GM19455 (cell line): ENCODE results near the gene PMPCB.
"Not testable (repeated sequence)": the region's sequence is repeated elsewhere in the genome, so short reads cannot be mapped to it uniquely, and the experiment has no call there.

Source experiments
- ATAC-seq: cut with Tn5 transposase; IDR thresholded peaks from one replicate; pipeline ENCODE4 v1.9.1; 2021; ENCODE audit not compliant: unreplicated experiment

The PMPCB gene

GRCh38 chr7:103296901-103297836, at the start of gene PMPCB:
Gene PMPCB (plus strand): TSS chr7:103297435. CDS start chr7:103297460, 25 bp downstream.
- peak; percentile 94 for ATAC-seq

DNA sequence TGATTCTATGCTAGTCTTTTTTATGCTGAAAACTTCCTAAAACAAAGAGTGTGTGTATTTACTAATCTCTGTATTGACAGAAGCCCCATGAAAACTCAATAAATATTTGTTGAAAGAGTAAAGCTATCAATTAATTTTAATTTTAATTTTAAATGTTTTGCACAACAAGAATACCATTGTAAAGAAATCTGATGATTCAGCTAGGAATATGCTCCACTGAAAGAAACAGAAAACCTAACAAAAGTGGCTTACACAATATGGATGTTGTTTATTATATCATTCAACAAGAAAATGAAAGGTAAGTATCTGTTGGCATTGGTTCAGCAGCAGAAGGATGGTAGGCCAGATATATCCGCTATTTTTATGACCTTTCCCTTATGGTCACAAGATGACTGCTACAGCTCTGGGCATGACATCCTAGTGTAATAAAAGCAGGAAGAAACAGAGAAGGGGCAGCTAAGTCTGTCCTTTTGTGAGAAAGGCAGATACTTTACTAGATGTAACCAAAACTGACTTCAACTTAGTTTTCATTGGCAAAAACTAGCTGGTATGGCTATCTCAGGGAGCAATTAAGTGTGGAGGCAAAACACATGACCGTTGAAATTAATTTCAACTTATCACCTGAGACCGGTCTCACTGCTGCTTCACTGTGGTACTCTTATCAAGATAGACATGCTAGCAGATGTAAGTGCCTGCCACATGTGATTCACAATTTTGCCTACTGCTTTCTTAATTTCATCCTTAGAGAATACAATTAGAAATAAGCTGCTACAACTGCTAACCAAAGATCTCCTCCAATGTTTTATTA, 43.3 kb upstream of the PMPCB start:
- not testable (repeated sequence) for ATAC-seq

DNA sequence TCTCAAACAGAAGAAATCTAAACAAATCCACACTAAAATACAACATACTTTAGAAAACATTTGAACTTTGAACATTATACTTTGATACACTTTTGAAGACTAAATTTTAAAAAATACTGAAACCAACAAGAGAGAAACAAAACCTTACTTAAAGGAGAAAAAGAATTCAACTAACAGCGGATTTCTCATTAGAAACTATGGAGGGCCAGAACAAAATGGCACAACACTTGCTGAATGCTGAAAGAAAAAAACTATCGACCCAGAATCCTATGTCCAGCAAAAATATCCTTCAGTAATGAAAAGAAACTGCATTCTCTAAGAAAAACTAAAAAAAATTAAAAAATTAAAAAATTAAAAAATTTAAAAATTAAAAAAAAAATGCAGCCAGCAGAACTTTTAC, 33.2 kb upstream of the PMPCB start:
- not testable (repeated sequence) for ATAC-seq

DNA sequence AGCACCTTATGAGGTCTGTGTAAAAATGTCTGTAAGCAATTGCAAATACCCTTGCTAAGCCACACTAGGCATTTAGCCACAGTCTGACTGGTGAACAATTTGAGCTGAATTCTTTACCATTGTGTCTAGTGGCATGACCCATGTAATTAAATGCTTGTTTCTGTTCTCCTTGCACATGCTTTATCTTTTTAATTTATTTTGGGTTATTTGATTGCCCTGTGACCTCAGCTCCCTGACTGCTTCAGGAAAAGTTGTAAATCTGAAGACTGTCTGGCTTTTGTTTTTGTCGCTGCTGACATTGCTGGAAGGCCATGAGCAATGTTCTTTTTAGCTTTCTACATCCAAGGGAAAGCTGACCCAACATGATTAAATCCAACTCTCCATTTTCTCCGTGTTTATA, 31.0 kb upstream of the PMPCB start:
- ATAC-seq: not testable (repeated sequence)

DNA sequence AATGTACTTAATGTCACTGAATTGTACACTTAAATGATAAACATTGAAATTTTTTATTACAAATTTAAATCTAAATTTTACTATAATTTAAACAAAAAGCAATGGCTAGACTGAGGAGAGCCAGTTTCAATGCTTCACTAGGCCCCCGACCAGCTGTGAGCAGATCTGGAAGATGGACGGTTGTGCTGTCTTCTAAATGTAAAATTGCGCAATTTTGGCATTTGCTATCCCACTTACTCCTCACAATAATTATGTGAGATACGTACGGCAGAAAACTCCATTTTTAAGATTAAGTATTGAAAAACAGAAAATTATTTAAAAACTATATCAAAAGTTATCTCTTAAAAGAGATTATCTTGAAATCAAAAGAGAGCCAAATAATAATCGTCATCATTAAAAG, 23.9 kb upstream of the PMPCB start:
- ATAC-seq: not testable (repeated sequence)

GRCh38 chr7:103274867-103275266, 22.4 kb upstream of the PMPCB start:
- ATAC-seq: not testable (repeated sequence)

- not testable (repeated sequence) for ATAC-seq
Observed at GRCh38 chr7:103278195-103278594, 19.0 kb upstream of the PMPCB start.

DNA sequence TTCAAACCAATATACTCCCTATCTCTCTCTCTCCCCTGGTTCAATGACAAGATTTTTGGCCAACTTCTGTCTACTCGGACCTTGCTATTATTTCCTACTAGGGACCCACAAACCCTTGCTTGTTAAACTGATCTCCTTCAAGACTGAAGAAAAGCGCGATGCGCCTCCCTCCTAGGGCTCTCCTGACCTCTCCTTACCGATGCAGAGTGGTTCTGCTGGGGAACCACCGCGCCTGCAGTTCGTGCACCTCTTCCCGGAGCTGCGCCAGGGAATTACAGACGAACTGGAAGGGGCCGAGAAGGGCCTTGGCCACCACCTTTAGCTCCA, 17.6 kb upstream of the PMPCB start:
- ATAC-seq: peak; percentile 54

- peak; percentile 94 for ATAC-seq
Observed at GRCh38 chr7:103279963-103280802, 17.1 kb upstream of the PMPCB start.

GRCh38 chr7:103280803-103281155, 16.5 kb upstream of the PMPCB start:
- peak; percentile 9 for ATAC-seq

DNA sequence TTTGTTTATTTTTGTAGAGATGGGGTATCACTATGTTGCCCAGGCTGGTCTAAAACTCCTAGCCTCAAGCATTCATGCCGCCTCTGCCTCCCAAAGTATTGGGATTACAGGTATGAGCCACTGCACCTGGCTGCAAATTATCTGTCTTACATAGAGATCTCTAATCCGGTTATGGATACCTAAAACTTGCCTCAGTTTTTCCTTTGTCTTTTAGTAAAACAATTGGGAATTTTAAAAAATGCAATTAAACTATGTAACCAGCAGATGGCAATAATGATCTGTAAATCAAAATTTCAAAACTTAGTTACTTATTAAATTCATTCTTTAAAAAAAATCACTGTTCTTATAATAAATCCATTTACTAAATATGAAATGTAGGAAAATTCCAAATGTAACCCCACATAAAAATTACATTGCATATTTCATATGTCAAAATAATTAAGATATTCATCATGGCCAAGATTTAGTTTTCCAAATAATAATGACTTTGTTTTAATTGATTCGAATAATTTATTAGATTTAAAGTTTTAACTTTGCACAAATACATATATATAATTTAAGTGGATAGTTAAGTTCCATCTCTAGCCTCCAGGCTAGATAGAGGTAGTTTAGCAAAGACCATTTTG, 14.3 kb upstream of the PMPCB start:
- not testable (repeated sequence) for ATAC-seq

- no peak for ATAC-seq
Observed at GRCh38 chr7:103292122-103292521, 5.1 kb upstream of the PMPCB start.

GRCh38 chr7:103293526-103293925, 3.7 kb upstream of the PMPCB start:
- no peak for ATAC-seq

DNA sequence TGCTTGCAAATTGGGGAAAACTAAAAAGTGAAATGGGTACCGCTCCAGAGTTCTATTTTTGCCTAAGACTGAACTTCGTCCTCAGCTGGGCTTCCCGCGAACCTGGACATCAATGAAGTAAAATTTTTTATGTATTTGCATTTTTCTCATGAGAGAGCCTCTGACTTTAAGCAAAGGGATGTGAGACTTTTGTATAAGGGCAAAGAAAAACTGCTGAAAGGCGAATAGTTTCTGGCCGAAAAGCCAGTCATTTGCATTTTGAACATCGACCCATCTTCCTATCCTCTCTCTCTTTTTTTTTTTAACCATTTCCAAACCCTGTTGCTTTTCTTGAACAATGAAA, 573 bp downstream of the PMPCB start:
- ATAC-seq: no peak

DNA sequence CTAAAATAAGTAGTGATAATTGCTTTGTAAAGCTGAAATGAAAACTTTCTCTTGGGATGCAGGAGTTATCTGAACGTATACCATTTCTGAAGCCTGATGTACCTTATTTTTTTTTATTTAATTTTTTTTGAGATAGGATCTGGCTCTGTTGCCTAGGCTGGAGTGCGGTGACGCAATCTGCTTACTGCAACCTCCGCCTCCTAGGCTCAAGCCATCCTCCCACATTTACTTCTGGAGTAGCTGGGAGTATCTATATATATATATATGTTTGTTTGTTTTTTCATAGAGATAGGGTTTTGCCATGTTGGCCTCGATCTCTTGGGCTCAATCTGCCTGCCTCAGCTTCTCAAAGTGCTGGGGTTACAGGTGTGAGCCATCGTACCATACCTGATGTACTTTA, 2.4 kb downstream of the PMPCB start:
- ATAC-seq: no peak

DNA sequence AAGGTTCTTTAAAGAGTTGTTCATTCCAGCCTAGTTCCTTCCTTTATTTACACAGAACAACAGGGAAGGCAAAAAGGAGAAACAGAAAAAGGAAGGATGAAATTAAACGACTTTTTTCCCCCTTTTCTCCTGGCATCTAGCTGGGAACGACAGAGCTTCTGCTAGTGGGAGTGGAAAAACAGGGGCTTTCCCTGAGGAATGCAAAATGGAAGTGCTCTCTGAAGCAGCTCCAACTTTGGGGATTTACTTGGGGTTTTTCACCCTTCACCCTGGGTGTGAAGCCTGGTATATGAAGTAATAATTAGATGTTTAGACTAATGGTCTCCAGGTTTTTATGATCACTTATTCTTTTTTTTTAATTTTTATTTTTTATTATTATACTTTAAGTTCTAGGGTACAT, 4.2 kb downstream of the PMPCB start:
- no peak for ATAC-seq

- no peak for ATAC-seq
Observed at GRCh38 chr7:103307503-103308231, 10.4 kb downstream of the PMPCB start.

DNA sequence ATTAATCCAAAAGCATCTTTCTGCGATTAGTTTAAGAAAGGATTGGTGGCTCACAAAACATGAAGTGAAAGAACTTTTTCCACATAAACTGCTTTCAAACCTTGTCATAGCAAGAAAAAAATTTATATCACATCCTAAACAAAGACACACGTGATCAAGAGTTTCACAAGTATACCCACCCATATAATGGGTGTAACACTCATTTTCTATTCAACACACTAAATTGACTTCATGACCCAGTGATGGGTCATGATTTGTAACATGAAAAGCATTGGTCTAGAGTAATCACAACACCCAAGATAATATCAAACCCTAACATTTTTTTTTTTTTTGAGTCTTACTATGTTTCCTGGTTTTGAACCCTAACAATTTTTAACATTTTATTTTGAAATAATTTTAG, 17.6 kb downstream of the PMPCB start:
- no peak for ATAC-seq

DNA sequence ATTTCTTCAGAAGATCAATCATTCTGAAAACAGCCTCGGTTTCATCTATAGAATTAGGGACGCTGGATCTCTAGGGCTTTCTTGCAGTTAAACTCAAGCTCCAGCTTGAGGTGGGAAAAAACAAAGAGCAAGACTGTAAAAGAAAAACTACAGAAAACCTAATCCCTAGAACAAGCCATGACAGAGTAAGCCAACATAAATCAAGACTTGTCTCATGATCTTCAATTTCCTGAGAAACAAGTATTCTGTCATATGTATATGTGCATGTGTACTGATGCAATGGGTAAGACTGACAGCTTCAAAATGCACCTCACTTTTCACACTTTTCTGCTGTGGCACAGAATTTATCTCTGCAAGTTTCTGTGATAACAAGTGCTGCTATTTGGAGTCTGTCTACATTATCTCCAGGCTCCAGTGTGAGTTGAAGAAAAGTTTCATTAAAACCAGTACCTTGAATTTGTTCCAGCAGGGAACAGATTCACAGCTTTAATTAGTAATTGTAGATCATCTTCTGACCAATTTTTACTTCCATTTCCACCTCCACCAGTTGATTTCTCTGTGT, 19.2 kb downstream of the PMPCB start:
- no peak for ATAC-seq

DNA sequence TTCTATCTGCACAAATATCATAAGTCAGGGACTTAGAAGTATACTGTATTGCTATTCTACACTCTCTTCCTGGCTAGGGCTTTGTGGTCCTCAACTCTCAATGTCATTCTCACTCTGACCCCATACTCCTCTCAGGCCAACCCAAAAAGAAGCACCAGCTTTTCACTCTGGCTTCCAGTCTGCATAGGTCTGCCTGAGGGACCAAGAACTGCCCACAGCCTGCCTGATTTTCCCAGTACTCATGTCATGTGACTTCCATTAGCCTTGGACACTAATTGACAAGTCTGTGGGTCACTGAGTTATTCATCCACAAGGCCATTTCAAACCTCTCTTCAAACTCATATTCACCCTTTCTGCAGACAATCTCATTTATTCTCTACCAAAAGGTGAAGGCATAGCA, 19.8 kb downstream of the PMPCB start:
- ATAC-seq: no peak
